ENCODE results near the gene MIEN1.

The MIEN1 gene

GRCh38 chr17:39705786-39706348 is 24.5 kb downstream of the MIEN1 start:
- no peak for TF ChIP-seq GATA3 (IDR thresholded peaks at IDR 0.05; ENCODE audit: low read depth, low read length)
- no peak for TF ChIP-seq GATA2 (IDR thresholded peaks at IDR 0.05; ENCODE audit: low read depth, low read length)

- no peak for TF ChIP-seq GATA3 (IDR thresholded peaks at IDR 0.05; ENCODE audit: low read depth, low read length)
- no peak for TF ChIP-seq GATA2 (IDR thresholded peaks at IDR 0.05; ENCODE audit: low read depth, low read length)
Observed at GRCh38 chr17:39704821-39705551, 25.3 kb downstream of the MIEN1 start.

GRCh38 chr17:39703913-39704312 is 26.4 kb downstream of the MIEN1 start:
- TF ChIP-seq GATA2 (IDR thresholded peaks at IDR 0.05; ENCODE audit: low read depth, low read length) (no peak), GATA3 (IDR thresholded peaks at IDR 0.05; ENCODE audit: low read depth, low read length) (no peak)

GRCh38 chr17:39702901-39703893 is 27.1 kb downstream of the MIEN1 start:
- TF ChIP-seq GATA3 (IDR thresholded peaks at IDR 0.05; ENCODE audit: low read depth, low read length), result no peak
- TF ChIP-seq GATA2 (IDR thresholded peaks at IDR 0.05; ENCODE audit: low read depth, low read length), result no peak

GRCh38 chr17:39701784-39702422 is 28.4 kb downstream of the MIEN1 start:
- TF ChIP-seq GATA2 (IDR thresholded peaks at IDR 0.05; ENCODE audit: low read depth, low read length) (no peak), GATA3 (IDR thresholded peaks at IDR 0.05; ENCODE audit: low read depth, low read length) (no peak)

- TF ChIP-seq GATA3 (IDR thresholded peaks at IDR 0.05; ENCODE audit: low read depth, low read length), result no peak
- no peak for TF ChIP-seq GATA2 (IDR thresholded peaks at IDR 0.05; ENCODE audit: low read depth, low read length)
Observed at GRCh38 chr17:39701012-39701783, 29.1 kb downstream of the MIEN1 start.

GRCh38 chr17:39700148-39700987 is 30.0 kb downstream of the MIEN1 start:
- TF ChIP-seq GATA3 (IDR thresholded peaks at IDR 0.05; ENCODE audit: low read depth, low read length) (no peak), GATA2 (IDR thresholded peaks at IDR 0.05; ENCODE audit: low read depth, low read length) (no peak)

GRCh38 chr17:39699818-39700147 is 30.5 kb downstream of the MIEN1 start, which contains the start of gene ERBB2:
Gene ERBB2, plus strand, starts transcription at chr17:39700064. Its CDS starts 175 bp downstream, at chr17:39700239.
- TF ChIP-seq GATA3 (IDR thresholded peaks at IDR 0.05; ENCODE audit: low read depth, low read length) (no peak), GATA2 (IDR thresholded peaks at IDR 0.05; ENCODE audit: low read depth, low read length) (no peak)

- TF ChIP-seq GATA2 (IDR thresholded peaks at IDR 0.05; ENCODE audit: low read depth, low read length) (no peak), GATA3 (IDR thresholded peaks at IDR 0.05; ENCODE audit: low read depth, low read length) (no peak)
Observed at GRCh38 chr17:39697961-39698360, 32.4 kb downstream of the MIEN1 start.

GRCh38 chr17:39696731-39697130 is 33.6 kb downstream of the MIEN1 start:
- TF ChIP-seq GATA3 (IDR thresholded peaks at IDR 0.05; ENCODE audit: low read depth, low read length) (no peak), GATA2 (IDR thresholded peaks at IDR 0.05; ENCODE audit: low read depth, low read length) (no peak)

- TF ChIP-seq GATA3 (IDR thresholded peaks at IDR 0.05; ENCODE audit: low read depth, low read length) (no peak), GATA2 (IDR thresholded peaks at IDR 0.05; ENCODE audit: low read depth, low read length) (no peak)
Observed at GRCh38 chr17:39695089-39695474, 35.2 kb downstream of the MIEN1 start.

- TF ChIP-seq GATA2 (IDR thresholded peaks at IDR 0.05; ENCODE audit: low read depth, low read length) (no peak), GATA3 (IDR thresholded peaks at IDR 0.05; ENCODE audit: low read depth, low read length) (no peak)
Observed at GRCh38 chr17:39694593-39694992, 35.7 kb downstream of the MIEN1 start.
